Suprapubic skin (tissue), 4 donors: Measurements from ENCODE around the gene AP3B2. TPM values are rescaled to one million over a fixed set of nuclear protein-coding genes. Genes with fewer than 3 reads are reported as not detected.

ENCODE experiments used
- DNase-seq, 2 donors: peaks; one replicate each; pipeline ENCODE4 v3.0.0-alpha.2; 2019; ENCODE audit warnings: low spot score in 2 of 2
- H3K27ac ChIP-seq: fragments of 200-600 bp; sonication (generic); one replicate; pipeline ENCODE4 v1.5.1; 2019
- H3K27me3 ChIP-seq: fragments of 200-600 bp; sonication (generic); one replicate; pipeline ENCODE4 v1.5.1; 2019
- H3K36me3 ChIP-seq: fragments of 200-600 bp; sonication (generic); one replicate; pipeline ENCODE4 v1.5.1; 2019
- H3K4me1 ChIP-seq: fragments of 200-600 bp; sonication (generic); one replicate; pipeline ENCODE4 v1.5.1; 2019
- H3K4me3 ChIP-seq: fragments of 200-600 bp; sonication (generic); one replicate; pipeline ENCODE4 v1.5.1; 2019; ENCODE audit warnings: mild to moderate bottlenecking
- H3K9me3 ChIP-seq: fragments of 200-600 bp; sonication (generic); one replicate; pipeline ENCODE4 v1.5.1; 2019
- EP300 ChIP-seq: sonication (generic); formaldehyde crosslinking; IDR thresholded peaks from one replicate; pipeline ENCODE4 v1.6.1; 2017; ENCODE audit warnings: antibody characterized with exemption
- POLR2A ChIP-seq, 2 donors: fragments of 450-650 bp; IDR thresholded peaks; one replicate each; pipeline ENCODE4 v1.6.1; 2017; ENCODE audit warnings: antibody characterized with exemption in 2 of 2, mild to moderate bottlenecking in 2 of 2, moderate library complexity in 2 of 2
- POLR2AphosphoS5 ChIP-seq, 3 donors: sonication (generic); formaldehyde crosslinking; IDR thresholded peaks; one replicate each; pipeline ENCODE4 v1.6.1; 2017; ENCODE audit warnings: antibody characterized with exemption in 3 of 3
- WGBS: methylation state at CpG from one replicate; pipeline ENCODE4 v1.1.5; 2018; 5-methylcytosine and 5-hydroxymethylcytosine counted together
- total RNA-seq, 4 donors: library from RNA; depleted of rRNA; stranded (reverse); fragments of >200 nt; gene quantifications; one replicate each; pipeline ENCODE4 v1.1.0, GENCODE V29; 2016
- TF ChIP-seq, protein P1 (sequence below), 2 donors: fragments of 200-600 bp in 1 of 2; fragments of 450-650 bp in 1 of 2; sonication (generic) in 1 of 2; IDR thresholded peaks; one replicate each; pipeline ENCODE4 v1.5.1; 2016 to 2019; ENCODE audit warnings: antibody characterized with exemption in 2 of 2, mild to moderate bottlenecking in 1 of 2, moderate library complexity in 1 of 2

Gene AP3B2
- total RNA-seq, 4 donors from 2014 or later: 1.4 to 4.4 (median 2.8) TPM

DNA sequence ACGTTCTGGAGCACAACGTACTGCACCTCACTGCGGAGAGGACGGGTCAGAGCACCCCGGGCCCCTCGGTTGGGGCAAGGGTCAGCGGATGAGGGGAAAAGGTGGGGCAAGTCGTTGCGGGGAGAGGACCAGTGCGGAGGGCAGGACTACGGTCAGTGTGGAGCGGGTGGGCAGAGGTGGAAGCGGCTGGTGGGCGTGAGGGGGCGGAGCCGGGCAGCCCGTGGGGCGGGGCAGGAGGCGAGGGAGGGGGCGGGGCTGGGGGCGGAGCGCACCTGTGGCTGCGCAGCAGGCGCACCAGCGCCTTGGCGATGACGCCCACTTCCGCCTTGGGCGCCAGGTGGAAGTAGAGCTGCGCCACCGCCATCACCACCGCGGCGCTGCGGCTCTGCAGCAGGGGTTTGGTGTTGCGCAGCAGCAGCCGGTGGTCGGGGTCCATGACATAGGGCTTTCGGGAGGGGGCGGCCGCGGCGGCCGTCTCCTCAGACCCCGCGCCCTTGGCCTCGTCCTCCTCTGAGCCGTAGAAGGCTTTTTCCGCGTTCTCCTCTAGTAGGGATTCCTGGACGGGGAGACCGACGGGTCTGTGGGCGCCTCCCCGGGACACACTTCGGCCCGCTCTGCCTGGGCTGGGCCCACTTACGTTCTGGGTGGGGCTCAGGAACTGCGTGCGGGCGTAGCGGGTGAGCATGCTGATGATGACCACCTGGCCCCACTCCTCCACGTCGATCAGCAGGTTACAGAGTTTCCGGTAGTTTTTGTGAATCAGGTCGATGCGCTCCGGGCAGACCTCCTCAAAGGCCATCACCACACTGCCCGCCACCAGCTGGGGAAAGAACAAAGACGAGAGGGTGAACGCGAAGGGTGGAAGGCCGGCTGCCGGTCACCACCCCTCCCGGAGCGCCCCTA, 29.2 kb downstream of the AP3B2 start:
- DNase-seq: peak in 1 of 2 donors; percentile 73
- WGBS: 6% methylated on average over 31 of the region's 76 CpGs
- no peak overlapping the region for H3K27ac ChIP-seq

DNA sequence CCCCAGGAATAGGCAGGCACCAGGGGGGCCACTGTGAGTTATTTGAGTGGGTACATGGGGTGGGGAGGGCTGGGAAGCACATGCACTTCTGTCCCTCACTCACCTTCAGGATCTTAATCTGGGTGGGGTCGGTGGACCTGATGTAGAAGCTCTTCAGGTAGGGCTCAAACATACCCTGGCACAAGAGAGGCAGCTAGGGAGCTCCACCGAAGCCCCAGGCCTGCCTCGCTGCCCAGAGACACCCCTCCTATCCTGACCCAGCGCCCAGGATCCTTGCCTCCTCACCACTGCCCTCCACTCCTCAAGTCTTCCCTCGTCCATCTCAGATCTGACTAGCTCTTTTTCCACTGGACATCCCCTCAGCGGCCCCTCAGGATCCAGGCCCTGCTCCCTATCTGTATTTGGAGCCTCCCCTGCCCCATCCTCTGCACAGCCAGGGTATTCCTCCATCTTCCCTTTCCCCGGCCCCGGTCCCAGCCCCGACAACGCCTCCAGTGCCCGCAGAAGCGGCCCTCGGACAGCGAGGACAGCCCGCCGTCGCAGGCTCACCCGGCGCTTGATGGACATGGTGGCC, 30.0 kb downstream of the AP3B2 start:
- no peaks in the 10 kb centered on the region for H3K9me3 ChIP-seq
- H3K4me1 ChIP-seq: peaks cover 10% of the 10 kb centered on the region
- TF ChIP-seq, protein P1, sequence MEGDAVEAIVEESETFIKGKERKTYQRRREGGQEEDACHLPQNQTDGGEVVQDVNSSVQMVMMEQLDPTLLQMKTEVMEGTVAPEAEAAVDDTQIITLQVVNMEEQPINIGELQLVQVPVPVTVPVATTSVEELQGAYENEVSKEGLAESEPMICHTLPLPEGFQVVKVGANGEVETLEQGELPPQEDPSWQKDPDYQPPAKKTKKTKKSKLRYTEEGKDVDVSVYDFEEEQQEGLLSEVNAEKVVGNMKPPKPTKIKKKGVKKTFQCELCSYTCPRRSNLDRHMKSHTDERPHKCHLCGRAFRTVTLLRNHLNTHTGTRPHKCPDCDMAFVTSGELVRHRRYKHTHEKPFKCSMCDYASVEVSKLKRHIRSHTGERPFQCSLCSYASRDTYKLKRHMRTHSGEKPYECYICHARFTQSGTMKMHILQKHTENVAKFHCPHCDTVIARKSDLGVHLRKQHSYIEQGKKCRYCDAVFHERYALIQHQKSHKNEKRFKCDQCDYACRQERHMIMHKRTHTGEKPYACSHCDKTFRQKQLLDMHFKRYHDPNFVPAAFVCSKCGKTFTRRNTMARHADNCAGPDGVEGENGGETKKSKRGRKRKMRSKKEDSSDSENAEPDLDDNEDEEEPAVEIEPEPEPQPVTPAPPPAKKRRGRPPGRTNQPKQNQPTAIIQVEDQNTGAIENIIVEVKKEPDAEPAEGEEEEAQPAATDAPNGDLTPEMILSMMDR (IDR thresholded peaks at IDR 0.05): no peak
- TF ChIP-seq EP300: no peak
- no peak for TF ChIP-seq POLR2AphosphoS5 (IDR thresholded peaks at IDR 0.05)
- no peak for TF ChIP-seq POLR2A (IDR thresholded peaks at IDR 0.05)
- 27% methylated on average over 19 of the region's 19 CpGs for WGBS
- DNase-seq: peak in 1 of 2 donors; percentile 62
- H3K36me3 ChIP-seq: no peaks in the 10 kb centered on the region
- H3K27ac ChIP-seq: no peak overlapping the region
- peaks cover 24% of the 10 kb centered on the region for H3K27me3 ChIP-seq
- peak overlapping the region; percentile 47 for H3K4me3 ChIP-seq

More for the DNA sequence above, 29.2 kb downstream of the AP3B2 start:
- Histone ChIP-seq H3K36me3 (no peaks in the 10 kb centered on the region), H3K4me1 (peaks cover 10% of the 10 kb centered on the region), H3K27me3 (peaks cover 24% of the 10 kb centered on the region), H3K9me3 (no peaks in the 10 kb centered on the region), H3K4me3 (peak overlapping the region; percentile 47)
- TF ChIP-seq EP300: no peak

DNA sequence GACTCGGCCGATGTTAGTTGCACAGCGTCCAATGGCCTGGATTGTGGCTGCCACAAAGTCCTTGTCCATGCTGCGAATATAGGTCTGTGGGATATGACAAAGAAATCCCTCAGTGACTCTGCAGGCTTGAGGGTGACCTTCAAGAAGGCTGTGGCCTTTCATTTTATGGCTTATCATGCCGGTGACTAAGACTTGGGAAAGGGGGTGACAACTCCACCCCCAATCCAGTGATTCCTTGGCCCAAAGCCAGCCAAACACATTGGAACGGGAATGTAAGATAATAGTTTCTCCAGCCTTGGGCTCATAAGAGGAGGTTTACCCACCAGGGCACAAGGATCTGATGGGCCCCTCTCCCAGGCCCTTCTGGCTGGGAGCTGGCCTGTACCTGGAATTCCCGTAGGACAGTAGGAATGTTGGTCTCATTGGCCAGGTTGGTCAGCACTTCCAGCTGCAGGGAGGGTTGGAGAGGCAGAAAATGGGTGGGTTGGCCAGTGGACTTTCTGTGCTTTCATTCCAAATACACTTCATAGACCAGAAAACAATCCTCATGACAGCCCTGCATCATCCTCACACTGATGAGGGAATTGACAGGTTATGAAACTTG, 31.9 kb downstream of the AP3B2 start:
- peak in 1 of 2 donors; percentile 67 for DNase-seq
- peaks cover 10% of the 10 kb centered on the region for H3K4me1 ChIP-seq
- no peaks in the 10 kb centered on the region for H3K9me3 ChIP-seq
- WGBS: 93% methylated on average over 6 of the region's 7 CpGs
- no peak overlapping the region for H3K27ac ChIP-seq
- no peaks in the 10 kb centered on the region for H3K36me3 ChIP-seq
- H3K27me3 ChIP-seq: peaks cover 24% of the 10 kb centered on the region
- TF ChIP-seq, protein P1 (IDR thresholded peaks at IDR 0.05): no peak
- TF ChIP-seq POLR2AphosphoS5 (IDR thresholded peaks at IDR 0.05) (no peak), POLR2A (IDR thresholded peaks at IDR 0.05) (no peak), EP300 (no peak)
- no peak overlapping the region for H3K4me3 ChIP-seq

DNA sequence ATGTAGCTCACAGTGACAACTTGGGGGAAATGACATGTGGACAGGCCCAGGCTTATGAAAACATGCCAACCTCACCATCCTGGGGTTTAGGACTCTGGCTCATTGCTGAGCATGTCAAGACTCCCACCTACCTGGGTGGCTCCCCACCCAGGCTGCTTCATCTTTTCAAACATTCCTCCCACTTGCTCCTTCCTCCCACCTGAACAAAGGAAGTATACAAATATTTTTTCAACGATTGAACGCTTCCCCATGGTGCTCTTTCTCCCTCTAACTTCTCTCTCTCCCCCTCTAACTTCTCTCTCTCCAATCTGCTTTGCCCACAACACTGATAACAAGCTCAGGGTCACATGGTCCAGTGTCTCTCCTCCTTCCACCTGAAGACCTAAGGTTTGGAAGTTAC, 34.8 kb downstream of the AP3B2 start:
- 65% methylated on average over 2 of the region's 2 CpGs for WGBS
- no peaks in the 10 kb centered on the region for H3K4me1 ChIP-seq
- H3K4me3 ChIP-seq: no peak overlapping the region
- TF ChIP-seq, protein P1 (IDR thresholded peaks at IDR 0.05): no peak
- TF ChIP-seq POLR2AphosphoS5 (IDR thresholded peaks at IDR 0.05): no peak
- TF ChIP-seq POLR2A (IDR thresholded peaks at IDR 0.05): no peak
- TF ChIP-seq EP300: no peak
- H3K36me3 ChIP-seq: no peaks in the 10 kb centered on the region
- no peak for DNase-seq
- peaks cover 11% of the 10 kb centered on the region for H3K27me3 ChIP-seq
- no peak overlapping the region for H3K27ac ChIP-seq
- H3K9me3 ChIP-seq: no peaks in the 10 kb centered on the region

DNA sequence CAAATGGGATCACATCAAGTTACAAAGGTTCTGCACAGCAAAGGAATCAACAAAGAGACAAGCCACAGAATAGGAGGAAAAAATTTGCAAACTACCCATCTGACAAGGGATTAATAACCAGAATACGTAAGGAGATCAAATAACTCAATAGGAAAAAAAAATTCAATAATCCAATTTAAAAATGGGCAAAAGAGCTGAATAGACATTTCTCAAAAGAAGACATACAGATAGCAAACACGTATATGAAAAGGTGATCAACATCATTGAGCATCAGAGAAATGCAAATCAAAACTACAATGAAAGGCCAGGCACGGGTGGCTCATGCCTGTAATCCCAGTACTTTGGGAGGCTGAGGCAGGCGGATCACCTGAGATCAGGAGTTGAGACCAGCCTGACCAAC, 39.0 kb downstream of the AP3B2 start:
- Histone ChIP-seq H3K27me3 (no peaks in the 10 kb centered on the region), H3K27ac (no peak overlapping the region), H3K4me3 (no peak overlapping the region), H3K4me1 (no peaks in the 10 kb centered on the region), H3K9me3 (no peaks in the 10 kb centered on the region), H3K36me3 (no peaks in the 10 kb centered on the region)
- TF ChIP-seq, protein P1 (IDR thresholded peaks at IDR 0.05): no peak
- WGBS: 75% methylated on average over 4 of the region's 4 CpGs
- DNase-seq: no peak
